ENCODE measurements around the gene NUTF2.
A peak's percentile ranks its signal among the peaks of the same experiment; 100 is the strongest.
"Not testable (repeated sequence)": the region's sequence is repeated elsewhere in the genome, so short reads cannot be mapped to it uniquely, and the experiment has no call there.

Gene NUTF2

DNA sequence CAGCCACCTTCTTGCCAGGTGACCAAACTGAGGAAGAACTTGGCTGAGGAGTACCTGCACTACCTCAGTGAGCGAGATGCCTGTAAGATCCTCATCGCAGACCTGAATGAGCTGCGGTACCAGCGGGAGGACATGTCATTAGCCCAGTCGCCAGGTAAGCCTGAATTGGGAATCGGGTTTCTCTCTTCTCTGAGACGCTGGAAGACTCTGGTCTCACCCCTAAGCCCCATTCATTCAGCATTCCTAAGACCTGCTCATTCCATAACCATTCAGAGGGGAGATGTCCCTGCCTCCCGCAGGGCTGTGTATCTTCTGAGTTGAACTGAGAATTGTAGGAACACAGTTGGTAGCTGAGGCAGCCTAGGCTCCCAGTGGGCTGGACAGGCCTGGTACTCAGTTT is 21.6 kb upstream of the NUTF2 start:
- Mint-ChIP-seq H3K36me3 (ENCODE audit: low read depth) (peaks cover 39% of the 10 kb centered on the region), H3K9me3 (no peaks in the 10 kb centered on the region), H3K4me1 (ENCODE audit: low read depth) (no peaks in the 10 kb centered on the region), H3K27ac (no peak overlapping the region), H3K4me3 (no peak overlapping the region), H3K27me3 (no peaks in the 10 kb centered on the region)
- DNase-seq: no peak

DNA sequence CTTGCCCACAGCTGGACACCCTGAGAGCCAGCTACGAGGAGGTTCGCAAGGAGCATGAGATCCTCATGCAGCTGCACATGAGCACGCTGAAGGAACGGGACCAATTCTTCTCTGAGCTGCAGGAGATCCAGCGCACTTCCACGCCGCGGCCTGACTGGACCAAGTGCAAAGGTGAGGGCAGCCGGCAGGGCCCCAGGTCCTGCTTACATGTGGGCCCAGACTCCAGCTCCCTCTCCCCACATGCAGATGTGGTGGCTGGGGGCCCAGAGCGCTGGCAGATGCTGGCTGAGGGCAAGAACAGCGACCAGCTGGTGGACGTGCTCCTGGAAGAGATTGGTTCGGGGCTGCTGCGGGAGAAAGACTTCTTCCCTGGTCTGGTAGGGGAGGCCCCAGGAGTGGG is 20.8 kb upstream of the NUTF2 start:
- peaks cover 47% of the 10 kb centered on the region for H3K36me3 Mint-ChIP-seq (ENCODE audit: low read depth)
- H3K27me3 Mint-ChIP-seq: no peaks in the 10 kb centered on the region
- no peaks in the 10 kb centered on the region for H3K9me3 Mint-ChIP-seq
- no peak overlapping the region for H3K4me3 Mint-ChIP-seq
- H3K27ac Mint-ChIP-seq: no peak overlapping the region
- H3K4me1 Mint-ChIP-seq (ENCODE audit: low read depth): no peaks in the 10 kb centered on the region
- no peak for DNase-seq

DNA sequence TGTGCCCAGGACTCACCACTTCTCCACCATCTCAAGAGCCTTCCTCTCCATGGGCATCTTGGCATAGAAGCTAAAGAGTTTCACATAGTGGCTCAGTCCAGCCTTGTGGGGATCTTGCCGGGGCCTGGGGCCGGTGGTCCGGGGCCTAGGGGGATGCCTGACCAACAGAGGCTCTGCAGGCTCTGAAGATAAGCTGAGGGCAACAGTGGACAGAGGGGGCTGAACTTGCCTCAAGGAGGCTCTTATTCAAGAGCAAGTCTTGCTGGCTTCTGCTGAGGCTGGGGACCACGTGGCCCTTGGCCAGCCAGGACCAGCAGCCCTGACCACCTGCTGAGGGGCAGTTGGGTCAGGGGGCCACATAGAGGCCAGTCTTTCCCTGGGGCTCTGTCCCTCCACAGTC is 18.1 kb upstream of the NUTF2 start:
- Mint-ChIP-seq H3K4me3 (no peak overlapping the region), H3K27me3 (no peaks in the 10 kb centered on the region), H3K36me3 (ENCODE audit: low read depth) (peaks cover 66% of the 10 kb centered on the region), H3K9me3 (no peaks in the 10 kb centered on the region), H3K4me1 (ENCODE audit: low read depth) (peaks cover 9% of the 10 kb centered on the region), H3K27ac (no peak overlapping the region)
- no peak for DNase-seq

DNA sequence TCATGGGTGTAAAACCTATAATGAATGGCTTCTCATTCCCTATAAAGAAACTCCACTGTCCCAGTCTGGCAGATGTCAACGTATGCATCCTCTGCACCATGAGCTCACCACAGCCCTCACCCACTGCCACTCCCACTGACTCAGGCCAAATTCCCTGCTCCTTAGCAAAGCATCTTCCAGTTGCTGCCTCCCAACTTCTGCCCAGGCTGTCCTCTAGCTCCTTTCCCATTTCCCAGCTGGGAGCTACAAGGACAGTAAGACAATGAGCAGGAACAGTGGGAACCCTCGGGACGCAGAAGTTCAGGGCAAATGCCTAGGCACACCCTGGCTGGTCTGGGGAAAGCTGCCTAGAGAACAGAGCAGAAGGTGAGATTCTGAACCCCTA is 13.7 kb upstream of the NUTF2 start:
- Mint-ChIP-seq H3K9me3 (no peaks in the 10 kb centered on the region), H3K27ac (peak overlapping the region; percentile 93), H3K4me1 (ENCODE audit: low read depth) (peaks cover 13% of the 10 kb centered on the region), H3K4me3 (peak overlapping the region; percentile 93), H3K36me3 (ENCODE audit: low read depth) (peaks cover 48% of the 10 kb centered on the region), H3K27me3 (no peaks in the 10 kb centered on the region)
- DNase-seq: no peak

DNA sequence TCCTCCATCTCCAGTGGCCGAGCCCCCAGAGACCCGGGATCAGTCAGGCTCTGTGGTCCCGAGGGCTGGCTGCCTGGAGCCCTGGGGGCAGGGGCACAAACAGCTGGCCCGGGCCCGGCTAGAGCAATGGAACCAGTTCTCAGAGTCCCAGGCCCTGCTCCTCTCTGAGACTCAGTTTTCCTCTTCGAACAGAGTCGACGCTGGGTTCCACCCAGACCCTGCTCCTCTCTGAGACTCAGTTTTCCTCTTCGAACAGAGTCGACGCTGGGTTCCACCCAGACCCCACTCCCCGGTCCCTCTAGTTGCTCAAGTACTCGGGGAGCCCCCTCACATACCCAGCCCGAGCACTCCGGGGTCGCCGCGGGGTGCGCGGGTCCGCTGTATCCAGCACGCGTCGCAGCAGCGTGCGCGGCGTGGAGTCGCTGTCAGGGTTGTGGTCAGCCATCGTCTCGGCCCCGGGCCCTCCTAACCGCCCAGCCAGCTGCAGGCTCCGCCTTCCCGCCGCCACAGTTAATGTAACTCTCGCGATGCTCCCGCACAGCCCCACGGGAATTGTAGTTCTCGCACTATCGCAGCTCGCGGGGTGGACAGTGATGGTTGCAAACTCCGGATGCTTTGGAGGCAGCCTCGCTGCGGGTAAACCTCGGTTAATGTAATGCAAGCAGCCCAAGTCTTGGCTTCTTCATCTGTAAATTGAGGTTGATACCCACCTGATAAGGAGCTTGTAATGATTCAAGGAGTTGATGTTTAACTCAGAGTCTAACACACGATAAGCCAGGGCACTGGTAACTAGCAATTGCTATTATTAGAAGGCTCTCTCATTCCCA is 13.1 kb upstream of the NUTF2 start:
- H3K27ac Mint-ChIP-seq: peak overlapping the region; percentile 93
- H3K9me3 Mint-ChIP-seq: no peaks in the 10 kb centered on the region
- H3K4me3 Mint-ChIP-seq: peak overlapping the region; percentile 93
- H3K4me1 Mint-ChIP-seq (ENCODE audit: low read depth): peaks cover 13% of the 10 kb centered on the region
- DNase-seq: peak; percentile 95
- no peaks in the 10 kb centered on the region for H3K27me3 Mint-ChIP-seq
- peaks cover 42% of the 10 kb centered on the region for H3K36me3 Mint-ChIP-seq (ENCODE audit: low read depth)

DNA sequence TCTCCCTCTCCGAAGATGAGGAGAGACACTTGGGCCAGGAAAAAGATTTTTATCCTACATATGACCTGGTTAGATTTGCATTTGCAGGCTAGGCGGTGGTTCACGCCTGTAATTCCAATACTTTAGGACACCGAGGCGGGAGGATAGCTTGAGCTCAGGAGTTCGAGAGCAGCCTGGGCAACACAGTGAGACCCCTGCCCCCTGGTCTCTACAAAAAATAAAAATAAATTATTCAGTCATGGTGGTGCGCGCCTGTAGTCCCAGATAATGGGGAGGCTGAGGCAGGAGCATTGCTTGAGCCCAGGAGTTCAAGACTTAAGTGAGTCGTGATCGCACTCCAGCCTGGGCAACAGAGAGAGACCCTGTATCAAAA is 12.5 kb upstream of the NUTF2 start:
- Mint-ChIP-seq H3K27me3 (no peaks in the 10 kb centered on the region), H3K9me3 (no peaks in the 10 kb centered on the region), H3K36me3 (ENCODE audit: low read depth) (peaks cover 36% of the 10 kb centered on the region), H3K27ac (peak overlapping the region; percentile 93), H3K4me3 (peak overlapping the region; percentile 93), H3K4me1 (ENCODE audit: low read depth) (peaks cover 13% of the 10 kb centered on the region)
- no peak for DNase-seq

DNA sequence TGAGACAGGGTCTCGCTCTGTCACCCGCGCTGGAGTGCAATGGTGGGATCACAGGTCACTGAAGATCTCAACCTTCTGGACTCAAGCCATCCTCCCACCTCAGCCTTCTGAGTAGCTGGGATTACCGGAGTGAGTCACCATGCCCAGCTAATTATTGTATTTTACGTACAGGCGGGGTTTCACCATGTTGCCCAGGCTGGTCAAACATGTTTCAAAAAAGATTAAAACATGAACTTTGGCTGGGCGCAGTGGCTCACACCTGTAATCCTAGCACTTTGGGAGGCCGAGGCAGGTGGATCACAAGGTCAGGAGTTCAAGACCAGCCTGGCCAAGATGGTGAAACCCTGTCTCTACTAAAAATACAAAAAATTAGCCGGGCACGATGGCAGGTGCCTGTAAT is 9.5 kb upstream of the NUTF2 start:
- H3K4me1 Mint-ChIP-seq (ENCODE audit: low read depth): peaks cover 19% of the 10 kb centered on the region
- not testable (repeated sequence) for H3K36me3 Mint-ChIP-seq (ENCODE audit: low read depth); H3K27ac Mint-ChIP-seq; H3K4me3 Mint-ChIP-seq; DNase-seq; H3K9me3 Mint-ChIP-seq; H3K27me3 Mint-ChIP-seq

DNA sequence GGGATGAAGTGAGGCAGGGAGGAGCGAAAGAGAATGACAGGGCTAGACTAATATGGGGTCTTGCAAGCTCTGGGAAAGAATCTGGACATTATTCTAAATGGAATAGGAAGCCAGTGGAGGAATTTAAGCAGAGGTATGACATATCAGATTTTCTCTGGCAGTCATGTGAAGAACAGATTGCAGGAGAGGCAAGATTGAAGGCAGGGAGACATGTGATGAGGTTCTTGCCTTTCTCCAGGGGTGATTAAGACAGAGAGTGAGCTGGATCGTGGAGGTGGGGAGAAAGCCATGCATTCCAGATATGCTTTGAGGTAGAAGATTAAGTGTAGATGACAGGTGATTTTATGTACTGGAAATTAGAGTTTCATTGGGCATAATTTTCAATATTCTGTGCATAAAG is 8.9 kb upstream of the NUTF2 start:
- no peak overlapping the region for H3K27ac Mint-ChIP-seq
- H3K36me3 Mint-ChIP-seq (ENCODE audit: low read depth): peaks cover 12% of the 10 kb centered on the region
- H3K4me1 Mint-ChIP-seq (ENCODE audit: low read depth): peaks cover 13% of the 10 kb centered on the region
- no peak overlapping the region for H3K4me3 Mint-ChIP-seq
- H3K9me3 Mint-ChIP-seq: no peaks in the 10 kb centered on the region
- no peaks in the 10 kb centered on the region for H3K27me3 Mint-ChIP-seq
- DNase-seq: no peak

DNA sequence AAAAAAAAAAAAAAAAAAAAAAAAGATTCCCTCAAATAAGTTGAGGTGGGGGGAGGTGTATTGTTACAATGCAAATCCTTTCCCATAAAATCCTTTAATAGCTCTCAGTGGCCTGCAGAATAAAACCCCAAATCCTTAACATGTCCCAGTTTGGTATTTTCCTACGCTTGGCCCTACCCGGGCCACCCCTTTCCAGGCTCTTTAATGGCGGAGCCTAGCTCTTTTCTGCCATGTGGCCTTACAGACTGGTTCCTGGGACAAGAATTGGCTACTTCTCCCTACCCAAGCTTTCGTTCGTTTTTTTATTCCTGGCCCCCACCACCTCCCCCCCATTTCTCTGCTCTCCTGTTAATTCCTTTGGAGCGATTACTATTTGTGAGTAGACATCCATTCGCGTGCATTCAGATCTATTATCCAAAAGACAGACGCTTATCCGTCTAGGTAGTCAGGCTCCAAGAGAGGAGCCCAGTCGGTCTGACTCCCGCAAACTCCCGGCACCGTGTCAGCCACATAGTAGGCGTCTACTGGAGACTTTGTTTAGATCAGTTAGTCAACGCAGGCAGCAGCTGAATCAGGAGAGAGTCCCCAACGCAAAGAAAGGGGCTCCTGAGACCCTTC is 5.4 kb upstream of the NUTF2 start:
- Mint-ChIP-seq H3K4me1 (ENCODE audit: low read depth) (peaks cover 38% of the 10 kb centered on the region), H3K36me3 (ENCODE audit: low read depth) (peaks cover 36% of the 10 kb centered on the region), H3K4me3 (peak overlapping the region; percentile 90), H3K27me3 (no peaks in the 10 kb centered on the region), H3K9me3 (no peaks in the 10 kb centered on the region), H3K27ac (peak overlapping the region; percentile 99)
- DNase-seq: no peak

DNA sequence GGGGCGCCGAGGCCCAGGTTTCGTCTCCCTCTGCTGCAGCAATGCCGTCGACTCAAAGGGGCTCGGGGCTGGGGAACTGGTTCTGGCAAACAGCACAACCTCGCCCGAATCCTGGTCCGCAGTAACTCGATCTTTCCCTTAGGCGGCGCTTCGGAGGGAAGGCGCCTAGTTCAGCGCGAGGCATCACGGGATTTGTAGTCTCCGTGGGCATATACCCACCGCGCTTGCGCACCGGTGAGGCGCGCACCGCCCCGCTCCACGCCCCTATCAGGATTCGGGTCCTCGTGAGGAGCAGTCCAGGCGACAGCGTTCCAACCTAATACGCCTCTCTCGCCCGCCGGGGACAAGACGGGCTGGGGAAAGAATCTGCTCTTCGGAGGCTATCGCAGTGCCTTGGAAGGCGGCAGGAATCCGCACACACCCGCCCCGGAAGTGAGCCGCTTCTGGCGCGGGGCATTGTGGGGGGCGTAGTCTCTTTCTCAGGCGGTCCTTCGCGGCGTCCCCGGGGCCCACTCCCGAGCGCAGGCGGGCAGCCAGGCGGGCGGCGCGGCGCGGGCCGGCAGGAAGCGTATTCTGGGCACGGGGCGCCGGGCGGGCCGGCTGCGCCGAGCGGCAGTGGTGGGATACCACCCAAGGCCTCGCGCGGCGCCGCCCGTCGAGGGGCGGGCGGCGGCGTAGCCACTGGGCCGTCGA is 4.8 kb upstream of the NUTF2 start, which contains the start of gene THAP11:
Gene THAP11 (plus strand): TSS at position 505 of the 693 bp plus-strand sequence. CDS start 235 bp downstream, outside the sequence.
- Mint-ChIP-seq H3K27ac (peak within 1 kb of the TSS; percentile 99), H3K4me1 (ENCODE audit: low read depth) (peaks cover 38% of the 10 kb centered on the region), H3K4me3 (peak within 1 kb of the TSS; percentile 96), H3K36me3 (ENCODE audit: low read depth) (peaks cover 36% of the 10 kb centered on the region), H3K27me3 (no peaks in the 10 kb centered on the region), H3K9me3 (no peaks in the 10 kb centered on the region)
- peak; percentile 97 for DNase-seq

DNA sequence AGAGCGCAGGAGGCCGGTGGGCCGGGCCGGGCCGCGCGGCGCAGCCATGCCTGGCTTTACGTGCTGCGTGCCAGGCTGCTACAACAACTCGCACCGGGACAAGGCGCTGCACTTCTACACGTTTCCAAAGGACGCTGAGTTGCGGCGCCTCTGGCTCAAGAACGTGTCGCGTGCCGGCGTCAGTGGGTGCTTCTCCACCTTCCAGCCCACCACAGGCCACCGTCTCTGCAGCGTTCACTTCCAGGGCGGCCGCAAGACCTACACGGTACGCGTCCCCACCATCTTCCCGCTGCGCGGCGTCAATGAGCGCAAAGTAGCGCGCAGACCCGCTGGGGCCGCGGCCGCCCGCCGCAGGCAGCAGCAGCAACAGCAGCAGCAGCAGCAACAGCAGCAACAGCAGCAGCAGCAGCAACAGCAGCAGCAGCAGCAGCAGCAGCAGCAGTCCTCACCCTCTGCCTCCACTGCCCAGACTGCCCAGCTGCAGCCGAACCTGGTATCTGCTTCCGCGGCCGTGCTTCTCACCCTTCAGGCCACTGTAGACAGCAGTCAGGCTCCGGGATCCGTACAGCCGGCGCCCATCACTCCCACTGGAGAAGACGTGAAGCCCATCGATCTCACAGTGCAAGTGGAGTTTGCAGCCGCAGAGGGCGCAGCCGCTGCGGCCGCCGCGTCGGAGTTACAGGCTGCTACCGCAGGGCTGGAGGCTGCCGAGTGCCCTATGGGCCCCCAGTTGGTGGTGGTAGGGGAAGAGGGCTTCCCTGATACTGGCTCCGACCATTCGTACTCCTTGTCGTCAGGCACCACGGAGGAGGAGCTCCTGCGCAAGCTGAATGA is 4.0 kb upstream of the NUTF2 start:
- DNase-seq: peak; percentile 79
- peak overlapping the region; percentile 95 for H3K27ac Mint-ChIP-seq
- H3K4me1 Mint-ChIP-seq (ENCODE audit: low read depth): peaks cover 41% of the 10 kb centered on the region
- H3K36me3 Mint-ChIP-seq (ENCODE audit: low read depth): peaks cover 41% of the 10 kb centered on the region
- peak overlapping the region; percentile 96 for H3K4me3 Mint-ChIP-seq
- no peaks in the 10 kb centered on the region for H3K27me3 Mint-ChIP-seq
- H3K9me3 Mint-ChIP-seq: no peaks in the 10 kb centered on the region

DNA sequence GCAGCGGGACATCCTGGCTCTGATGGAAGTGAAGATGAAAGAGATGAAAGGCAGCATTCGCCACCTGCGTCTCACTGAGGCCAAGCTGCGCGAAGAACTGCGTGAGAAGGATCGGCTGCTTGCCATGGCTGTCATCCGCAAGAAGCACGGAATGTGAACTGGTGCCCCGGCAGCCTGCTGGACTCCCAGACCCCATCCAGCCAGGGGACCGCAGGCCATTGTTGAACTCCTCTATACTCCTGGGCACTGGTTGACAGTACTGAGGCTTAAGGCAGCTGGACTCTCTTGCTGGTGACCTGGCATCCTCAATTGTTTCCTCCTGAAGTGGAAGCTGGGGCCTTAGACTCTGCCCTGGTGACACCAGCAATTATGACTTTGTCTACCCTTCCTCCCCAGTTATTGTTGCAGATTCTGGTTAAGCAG is 3.4 kb upstream of the NUTF2 start:
- Mint-ChIP-seq H3K4me1 (ENCODE audit: low read depth) (peaks cover 47% of the 10 kb centered on the region), H3K27me3 (no peaks in the 10 kb centered on the region), H3K27ac (peak overlapping the region; percentile 95), H3K9me3 (no peaks in the 10 kb centered on the region), H3K4me3 (peak overlapping the region; percentile 96), H3K36me3 (ENCODE audit: low read depth) (peaks cover 44% of the 10 kb centered on the region)
- DNase-seq: no peak

DNA sequence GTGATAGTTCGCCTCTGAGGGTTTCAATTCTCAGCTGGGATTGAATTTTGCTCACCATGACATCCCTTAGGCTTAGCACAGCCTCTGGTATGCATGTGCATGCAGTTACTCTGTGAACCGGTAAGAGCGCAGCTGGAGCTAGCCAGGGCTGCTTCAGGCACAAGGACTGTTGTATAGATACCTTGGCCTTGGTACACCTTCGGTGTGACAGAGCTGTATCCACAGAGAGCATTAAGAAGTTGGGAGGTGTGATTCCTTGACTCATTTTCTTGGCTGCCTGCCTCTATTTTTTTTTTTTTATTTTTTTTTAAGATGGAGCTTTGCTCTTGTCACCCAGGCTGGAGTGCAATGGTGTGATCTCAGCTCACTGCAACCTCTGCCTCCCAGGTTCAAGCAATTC is 2.2 kb upstream of the NUTF2 start:
- Mint-ChIP-seq H3K4me3 (peak overlapping the region; percentile 96), H3K9me3 (no peaks in the 10 kb centered on the region), H3K27me3 (no peaks in the 10 kb centered on the region), H3K4me1 (ENCODE audit: low read depth) (peaks cover 53% of the 10 kb centered on the region), H3K27ac (peak overlapping the region; percentile 95), H3K36me3 (ENCODE audit: low read depth) (peaks cover 51% of the 10 kb centered on the region)
- no peak for DNase-seq
